Measurements from ENCODE around the gene AUNIP. TPM values are rescaled to one million over a fixed set of nuclear protein-coding genes. Genes with fewer than 3 reads are reported as not detected.

The AUNIP gene
- total and polyA plus RNA-seq, 2 experiments from 2014 or later: 20.9 to 21.9 TPM

- Histone ChIP-seq H2AFZ (no peak overlapping the region), H3K27ac (ENCODE audit: low read depth) (peak overlapping the region; percentile 72), H3K9me2 (ENCODE audit: insufficient read depth) (no peaks in the 10 kb centered on the region), H3K4me2 (no peak overlapping the region), H3K36me3 (ENCODE audit: insufficient read depth) (peaks cover 29% of the 10 kb centered on the region), H3F3A (replicated peaks; ENCODE audit: low read depth) (peaks cover 46% of the 10 kb centered on the region), H3K27me3 (ENCODE audit: insufficient read depth) (no peaks in the 10 kb centered on the region), H3K79me2 (replicated peaks; ENCODE audit: insufficient read depth) (peaks cover 6% of the 10 kb centered on the region), H4K20me1 (replicated peaks; ENCODE audit: insufficient read depth) (peaks cover 22% of the 10 kb centered on the region), H3K4me1 (ENCODE audit: insufficient read depth) (peaks cover 13% of the 10 kb centered on the region), H3K4me3 (no peak overlapping the region)
- no peaks in the 10 kb centered on the region for H3K9me3 Mint-ChIP-seq
- no peak for DNase-seq (ENCODE audit: low spot score)
- no peak for ATAC-seq
- H3K27me3 Mint-ChIP-seq (ENCODE audit: insufficient read depth, low read depth, poor library complexity): peaks cover 8% of the 10 kb centered on the region
- peaks cover 39% of the 10 kb centered on the region for H3K36me3 Mint-ChIP-seq (ENCODE audit: low read depth)
- no peak overlapping the region for H3K27ac Mint-ChIP-seq
- H3K4me3 Mint-ChIP-seq: no peak overlapping the region
- no peak for TF ChIP-seq CREB1 (CRISPR knock-in tag; IDR thresholded peaks at IDR 0.05; ENCODE audit: low read depth)
- no peak for TF ChIP-seq EZH2phosphoT487 (IDR thresholded peaks at IDR 0.05; ENCODE audit: unreplicated experiment)
- no peak for TF ChIP-seq JUNB (IDR thresholded peaks at IDR 0.05; ENCODE audit: unreplicated experiment)
- TF ChIP-seq POLR2AphosphoS5 (IDR thresholded peaks at IDR 0.05; ENCODE audit: low read depth): no peak
- TF ChIP-seq STAT1 (IDR thresholded peaks at IDR 0.05; ENCODE audit: unreplicated experiment): no peak
- TF ChIP-seq, protein P1, sequence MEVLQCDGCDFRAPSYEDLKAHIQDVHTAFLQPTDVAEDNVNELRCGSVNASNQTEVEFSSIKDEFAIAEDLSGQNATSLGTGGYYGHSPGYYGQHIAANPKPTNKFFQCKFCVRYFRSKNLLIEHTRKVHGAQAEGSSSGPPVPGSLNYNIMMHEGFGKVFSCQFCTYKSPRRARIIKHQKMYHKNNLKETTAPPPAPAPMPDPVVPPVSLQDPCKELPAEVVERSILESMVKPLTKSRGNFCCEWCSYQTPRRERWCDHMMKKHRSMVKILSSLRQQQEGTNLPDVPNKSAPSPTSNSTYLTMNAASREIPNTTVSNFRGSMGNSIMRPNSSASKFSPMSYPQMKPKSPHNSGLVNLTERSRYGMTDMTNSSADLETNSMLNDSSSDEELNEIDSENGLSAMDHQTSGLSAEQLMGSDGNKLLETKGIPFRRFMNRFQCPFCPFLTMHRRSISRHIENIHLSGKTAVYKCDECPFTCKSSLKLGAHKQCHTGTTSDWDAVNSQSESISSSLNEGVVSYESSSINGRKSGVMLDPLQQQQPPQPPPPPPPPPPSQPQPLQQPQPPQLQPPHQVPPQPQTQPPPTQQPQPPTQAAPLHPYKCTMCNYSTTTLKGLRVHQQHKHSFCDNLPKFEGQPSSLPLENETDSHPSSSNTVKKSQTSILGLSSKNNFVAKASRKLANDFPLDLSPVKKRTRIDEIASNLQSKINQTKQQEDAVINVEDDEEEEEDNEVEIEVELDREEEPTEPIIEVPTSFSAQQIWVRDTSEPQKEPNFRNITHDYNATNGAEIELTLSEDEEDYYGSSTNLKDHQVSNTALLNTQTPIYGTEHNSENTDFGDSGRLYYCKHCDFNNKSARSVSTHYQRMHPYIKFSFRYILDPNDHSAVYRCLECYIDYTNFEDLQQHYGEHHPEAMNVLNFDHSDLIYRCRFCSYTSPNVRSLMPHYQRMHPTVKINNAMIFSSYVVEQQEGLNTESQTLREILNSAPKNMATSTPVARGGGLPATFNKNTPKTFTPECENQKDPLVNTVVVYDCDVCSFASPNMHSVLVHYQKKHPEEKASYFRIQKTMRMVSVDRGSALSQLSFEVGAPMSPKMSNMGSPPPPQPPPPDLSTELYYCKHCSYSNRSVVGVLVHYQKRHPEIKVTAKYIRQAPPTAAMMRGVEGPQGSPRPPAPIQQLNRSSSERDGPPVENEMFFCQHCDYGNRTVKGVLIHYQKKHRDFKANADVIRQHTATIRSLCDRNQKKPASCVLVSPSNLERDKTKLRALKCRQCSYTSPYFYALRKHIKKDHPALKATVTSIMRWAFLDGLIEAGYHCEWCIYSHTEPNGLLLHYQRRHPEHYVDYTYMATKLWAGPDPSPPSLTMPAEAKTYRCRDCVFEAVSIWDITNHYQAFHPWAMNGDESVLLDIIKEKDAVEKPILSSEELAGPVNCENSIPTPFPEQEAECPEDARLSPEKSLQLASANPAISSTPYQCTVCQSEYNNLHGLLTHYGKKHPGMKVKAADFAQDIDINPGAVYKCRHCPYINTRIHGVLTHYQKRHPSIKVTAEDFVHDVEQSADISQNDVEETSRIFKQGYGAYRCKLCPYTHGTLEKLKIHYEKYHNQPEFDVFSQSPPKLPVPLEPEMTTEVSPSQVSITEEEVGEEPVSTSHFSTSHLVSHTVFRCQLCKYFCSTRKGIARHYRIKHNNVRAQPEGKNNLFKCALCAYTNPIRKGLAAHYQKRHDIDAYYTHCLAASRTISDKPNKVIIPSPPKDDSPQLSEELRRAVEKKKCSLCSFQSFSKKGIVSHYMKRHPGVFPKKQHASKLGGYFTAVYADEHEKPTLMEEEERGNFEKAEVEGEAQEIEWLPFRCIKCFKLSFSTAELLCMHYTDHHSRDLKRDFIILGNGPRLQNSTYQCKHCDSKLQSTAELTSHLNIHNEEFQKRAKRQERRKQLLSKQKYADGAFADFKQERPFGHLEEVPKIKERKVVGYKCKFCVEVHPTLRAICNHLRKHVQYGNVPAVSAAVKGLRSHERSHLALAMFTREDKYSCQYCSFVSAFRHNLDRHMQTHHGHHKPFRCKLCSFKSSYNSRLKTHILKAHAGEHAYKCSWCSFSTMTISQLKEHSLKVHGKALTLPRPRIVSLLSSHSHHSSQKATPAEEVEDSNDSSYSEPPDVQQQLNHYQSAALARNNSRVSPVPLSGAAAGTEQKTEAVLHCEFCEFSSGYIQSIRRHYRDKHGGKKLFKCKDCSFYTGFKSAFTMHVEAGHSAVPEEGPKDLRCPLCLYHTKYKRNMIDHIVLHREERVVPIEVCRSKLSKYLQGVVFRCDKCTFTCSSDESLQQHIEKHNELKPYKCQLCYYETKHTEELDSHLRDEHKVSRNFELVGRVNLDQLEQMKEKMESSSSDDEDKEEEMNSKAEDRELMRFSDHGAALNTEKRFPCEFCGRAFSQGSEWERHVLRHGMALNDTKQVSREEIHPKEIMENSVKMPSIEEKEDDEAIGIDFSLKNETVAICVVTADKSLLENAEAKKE (CRISPR knock-in tag; IDR thresholded peaks at IDR 0.05): no peak
- no peak for TF ChIP-seq ZNF331 (CRISPR knock-in tag; IDR thresholded peaks at IDR 0.05; ENCODE audit: low read depth)
- TF ChIP-seq NANOG (IDR thresholded peaks at IDR 0.05; ENCODE audit: borderline replicate concordance): no peak
- TF ChIP-seq EZH2 (IDR thresholded peaks at IDR 0.05; ENCODE audit: low read depth, unreplicated experiment): no peak
- no peak for TF ChIP-seq ETS1 (IDR thresholded peaks at IDR 0.05)
- TF ChIP-seq ZNF114 (CRISPR knock-in tag; IDR thresholded peaks at IDR 0.05): no peak
- TF ChIP-seq, protein P2, sequence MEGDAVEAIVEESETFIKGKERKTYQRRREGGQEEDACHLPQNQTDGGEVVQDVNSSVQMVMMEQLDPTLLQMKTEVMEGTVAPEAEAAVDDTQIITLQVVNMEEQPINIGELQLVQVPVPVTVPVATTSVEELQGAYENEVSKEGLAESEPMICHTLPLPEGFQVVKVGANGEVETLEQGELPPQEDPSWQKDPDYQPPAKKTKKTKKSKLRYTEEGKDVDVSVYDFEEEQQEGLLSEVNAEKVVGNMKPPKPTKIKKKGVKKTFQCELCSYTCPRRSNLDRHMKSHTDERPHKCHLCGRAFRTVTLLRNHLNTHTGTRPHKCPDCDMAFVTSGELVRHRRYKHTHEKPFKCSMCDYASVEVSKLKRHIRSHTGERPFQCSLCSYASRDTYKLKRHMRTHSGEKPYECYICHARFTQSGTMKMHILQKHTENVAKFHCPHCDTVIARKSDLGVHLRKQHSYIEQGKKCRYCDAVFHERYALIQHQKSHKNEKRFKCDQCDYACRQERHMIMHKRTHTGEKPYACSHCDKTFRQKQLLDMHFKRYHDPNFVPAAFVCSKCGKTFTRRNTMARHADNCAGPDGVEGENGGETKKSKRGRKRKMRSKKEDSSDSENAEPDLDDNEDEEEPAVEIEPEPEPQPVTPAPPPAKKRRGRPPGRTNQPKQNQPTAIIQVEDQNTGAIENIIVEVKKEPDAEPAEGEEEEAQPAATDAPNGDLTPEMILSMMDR (conservative IDR thresholded peaks at IDR 0.05; ENCODE audit: low read depth in 2 of 2): no peak
- TF ChIP-seq, protein P3, sequence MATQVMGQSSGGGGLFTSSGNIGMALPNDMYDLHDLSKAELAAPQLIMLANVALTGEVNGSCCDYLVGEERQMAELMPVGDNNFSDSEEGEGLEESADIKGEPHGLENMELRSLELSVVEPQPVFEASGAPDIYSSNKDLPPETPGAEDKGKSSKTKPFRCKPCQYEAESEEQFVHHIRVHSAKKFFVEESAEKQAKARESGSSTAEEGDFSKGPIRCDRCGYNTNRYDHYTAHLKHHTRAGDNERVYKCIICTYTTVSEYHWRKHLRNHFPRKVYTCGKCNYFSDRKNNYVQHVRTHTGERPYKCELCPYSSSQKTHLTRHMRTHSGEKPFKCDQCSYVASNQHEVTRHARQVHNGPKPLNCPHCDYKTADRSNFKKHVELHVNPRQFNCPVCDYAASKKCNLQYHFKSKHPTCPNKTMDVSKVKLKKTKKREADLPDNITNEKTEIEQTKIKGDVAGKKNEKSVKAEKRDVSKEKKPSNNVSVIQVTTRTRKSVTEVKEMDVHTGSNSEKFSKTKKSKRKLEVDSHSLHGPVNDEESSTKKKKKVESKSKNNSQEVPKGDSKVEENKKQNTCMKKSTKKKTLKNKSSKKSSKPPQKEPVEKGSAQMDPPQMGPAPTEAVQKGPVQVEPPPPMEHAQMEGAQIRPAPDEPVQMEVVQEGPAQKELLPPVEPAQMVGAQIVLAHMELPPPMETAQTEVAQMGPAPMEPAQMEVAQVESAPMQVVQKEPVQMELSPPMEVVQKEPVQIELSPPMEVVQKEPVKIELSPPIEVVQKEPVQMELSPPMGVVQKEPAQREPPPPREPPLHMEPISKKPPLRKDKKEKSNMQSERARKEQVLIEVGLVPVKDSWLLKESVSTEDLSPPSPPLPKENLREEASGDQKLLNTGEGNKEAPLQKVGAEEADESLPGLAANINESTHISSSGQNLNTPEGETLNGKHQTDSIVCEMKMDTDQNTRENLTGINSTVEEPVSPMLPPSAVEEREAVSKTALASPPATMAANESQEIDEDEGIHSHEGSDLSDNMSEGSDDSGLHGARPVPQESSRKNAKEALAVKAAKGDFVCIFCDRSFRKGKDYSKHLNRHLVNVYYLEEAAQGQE (IDR thresholded peaks at IDR 0.05; ENCODE audit: unreplicated experiment): no peak
- peaks cover 23% of the 10 kb centered on the region for H3K4me1 Mint-ChIP-seq
Measured at GRCh38 chr1:25896266-25896665, 37.0 kb upstream of the AUNIP start.

Measured in GM23338 (cell line).